ENCODE data around the gene CCDC198.

The CCDC198 gene

GRCh38 chr14:57493467-57494181 lies at the start of gene CCDC198:
Gene CCDC198, minus strand, starts transcription at chr14:57493857. Its CDS starts 142 bp downstream, at chr14:57493715.
- no peak for DNase-seq (ENCODE audit: low read depth in 3 of 3, low spot score in 1 of 3)

- no peak for DNase-seq (ENCODE audit: low read depth in 3 of 3, low spot score in 1 of 3)
Measured at GRCh38 chr14:57533214-57533613, 39.6 kb upstream of the CCDC198 start.

- no peak for DNase-seq (ENCODE audit: low read depth in 3 of 3, low spot score in 1 of 3)
Measured at GRCh38 chr14:57530571-57530970, 36.9 kb upstream of the CCDC198 start.

- DNase-seq (ENCODE audit: low read depth in 3 of 3, low spot score in 1 of 3), result no peak
Measured at GRCh38 chr14:57526942-57527341, 33.3 kb upstream of the CCDC198 start.

GRCh38 chr14:57519043-57519442 lies 25.4 kb upstream of the CCDC198 start:
- no peak for DNase-seq (ENCODE audit: low read depth in 3 of 3, low spot score in 1 of 3)

- DNase-seq (ENCODE audit: low read depth in 3 of 3, low spot score in 1 of 3), result no peak
Measured at GRCh38 chr14:57512220-57512619, 18.6 kb upstream of the CCDC198 start.

GRCh38 chr14:57508756-57509155 lies 15.1 kb upstream of the CCDC198 start:
- no peak for DNase-seq (ENCODE audit: low read depth in 3 of 3, low spot score in 1 of 3)

- DNase-seq (ENCODE audit: low read depth in 3 of 3, low spot score in 1 of 3), result no peak
Measured at GRCh38 chr14:57502586-57503254, 9.1 kb upstream of the CCDC198 start.

GRCh38 chr14:57501039-57501557 lies 7.4 kb upstream of the CCDC198 start:
- no peak for DNase-seq (ENCODE audit: low read depth in 3 of 3, low spot score in 1 of 3)

- no peak for DNase-seq (ENCODE audit: low read depth in 3 of 3, low spot score in 1 of 3)
Measured at GRCh38 chr14:57498659-57499058, 5.0 kb upstream of the CCDC198 start.

GRCh38 chr14:57498035-57498434 lies 4.4 kb upstream of the CCDC198 start:
- DNase-seq (ENCODE audit: low read depth in 3 of 3, low spot score in 1 of 3), result no peak

- no peak for DNase-seq (ENCODE audit: low read depth in 3 of 3, low spot score in 1 of 3)
Measured at GRCh38 chr14:57495416-57495815, 1.8 kb upstream of the CCDC198 start.

GRCh38 chr14:57492859-57493258 lies 798 bp downstream of the CCDC198 start:
- DNase-seq (ENCODE audit: low read depth in 3 of 3, low spot score in 1 of 3), result no peak

- no peak for DNase-seq (ENCODE audit: low read depth in 3 of 3, low spot score in 1 of 3)
Measured at GRCh38 chr14:57491640-57492039, 2.0 kb downstream of the CCDC198 start.

- no peak for DNase-seq (ENCODE audit: low read depth in 3 of 3, low spot score in 1 of 3)
Measured at GRCh38 chr14:57487771-57488170, 5.9 kb downstream of the CCDC198 start.

GRCh38 chr14:57486767-57487379 lies 6.8 kb downstream of the CCDC198 start:
- no peak for DNase-seq (ENCODE audit: low read depth in 3 of 3, low spot score in 1 of 3)

GRCh38 chr14:57485635-57486034 lies 8.0 kb downstream of the CCDC198 start:
- no peak for DNase-seq (ENCODE audit: low read depth in 3 of 3, low spot score in 1 of 3)

GRCh38 chr14:57482120-57482519 lies 11.5 kb downstream of the CCDC198 start:
- no peak for DNase-seq (ENCODE audit: low read depth in 3 of 3, low spot score in 1 of 3)

GRCh38 chr14:57480051-57480450 lies 13.6 kb downstream of the CCDC198 start:
- DNase-seq (ENCODE audit: low read depth in 3 of 3, low spot score in 1 of 3), result no peak

GRCh38 chr14:57479197-57479596 lies 14.5 kb downstream of the CCDC198 start:
- no peak for DNase-seq (ENCODE audit: low read depth in 3 of 3, low spot score in 1 of 3)

GRCh38 chr14:57478050-57478449 lies 15.6 kb downstream of the CCDC198 start:
- no peak for DNase-seq (ENCODE audit: low read depth in 3 of 3, low spot score in 1 of 3)

GRCh38 chr14:57470909-57471308 lies 22.7 kb downstream of the CCDC198 start:
- no peak for DNase-seq (ENCODE audit: low read depth in 3 of 3, low spot score in 1 of 3)
